ENCODE measurements around the gene SLC25A26.
"Not testable (repeated sequence)": the region's sequence is repeated elsewhere in the genome, so short reads cannot be mapped to it uniquely, and the experiment has no call there.

SLC25A26 gene

DNA sequence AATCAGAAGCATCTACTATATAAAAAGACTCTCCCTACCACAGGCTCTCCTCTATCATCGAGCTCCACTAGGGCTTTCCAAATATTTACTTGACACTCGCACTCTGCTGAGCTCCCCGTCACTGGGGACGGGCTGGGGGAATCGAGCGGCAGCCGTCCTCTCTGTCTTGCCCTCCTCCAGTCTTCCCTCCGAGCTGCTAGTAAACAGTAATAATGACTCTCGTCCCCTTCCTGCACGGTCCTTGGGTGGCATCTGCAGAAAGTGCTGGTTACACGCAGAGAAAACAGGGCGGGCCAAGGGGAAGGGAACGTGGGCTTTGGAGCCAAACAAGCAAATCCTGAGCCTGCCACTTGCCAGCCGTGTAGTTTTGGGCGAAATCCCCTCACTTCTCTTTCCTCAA is 183.4 kb downstream of the SLC25A26 start:
- H3K27ac ChIP-seq, result no peak overlapping the region
- no peak for DNase-seq (ENCODE audit: low read depth, low spot score)

DNA sequence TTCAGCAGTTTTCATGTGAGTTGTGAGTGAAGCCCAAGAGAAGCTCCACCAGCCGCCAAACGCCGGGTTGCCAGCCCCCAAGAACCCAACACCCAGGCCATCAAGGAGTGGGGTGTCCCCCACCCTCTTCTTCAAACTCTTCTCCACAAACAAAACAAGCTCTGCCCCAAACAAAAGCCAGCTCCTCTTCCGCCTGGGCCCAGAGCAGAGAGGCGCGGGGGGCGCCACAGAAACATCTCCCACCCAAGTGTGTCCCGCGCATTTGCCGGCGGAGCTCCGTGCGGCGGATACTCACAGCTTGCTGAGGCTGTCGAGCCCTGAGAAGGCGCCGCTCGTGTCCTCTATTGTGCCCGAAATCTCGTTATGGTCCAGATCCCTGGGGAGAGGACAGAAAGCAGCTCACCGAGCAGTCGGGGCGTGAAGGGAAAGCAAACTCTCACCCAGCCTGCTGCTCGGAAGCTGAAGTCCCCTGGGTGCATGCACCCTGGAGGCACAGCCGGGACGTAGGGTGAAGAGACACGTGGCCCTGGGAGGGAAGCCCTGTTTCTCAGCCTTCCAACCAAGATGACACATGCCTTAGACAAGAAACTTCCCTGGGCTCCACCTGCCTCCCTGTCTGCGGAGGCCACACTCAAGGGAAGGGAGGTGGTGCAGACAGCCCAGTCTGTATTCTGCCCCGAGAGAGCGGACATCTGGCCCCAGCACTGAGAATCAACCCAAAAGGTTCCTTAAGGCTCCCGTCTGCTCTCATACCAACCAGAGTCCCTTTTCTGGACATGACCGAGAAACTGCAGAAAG is 184.3 kb downstream of the SLC25A26 start:
- DNase-seq (ENCODE audit: low read depth, low spot score), result no peak
- no peak overlapping the region for H3K27ac ChIP-seq

DNA sequence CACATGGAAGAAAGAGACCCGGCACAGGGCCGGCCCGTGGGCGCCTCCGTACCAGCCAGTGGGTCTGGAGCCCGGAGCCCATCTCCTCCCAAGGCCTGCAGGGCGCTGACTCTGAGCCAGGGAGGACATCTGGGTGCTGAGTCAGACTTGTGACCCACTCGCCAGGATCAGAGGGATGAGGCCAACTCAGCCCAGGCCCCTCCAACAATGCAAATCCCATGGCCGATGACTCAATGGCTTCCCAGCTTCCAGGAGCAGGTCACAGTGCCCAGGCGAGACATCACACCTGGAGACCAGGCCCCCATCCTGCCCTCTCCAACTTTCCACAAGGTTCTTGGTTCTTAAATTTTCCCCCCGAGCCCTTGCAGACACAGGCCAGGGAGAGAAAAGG is 184.9 kb downstream of the SLC25A26 start:
- H3K27ac ChIP-seq, result no peak overlapping the region
- no peak for DNase-seq (ENCODE audit: low read depth, low spot score)

GRCh38 chr3:66406163-66406562 is 185.4 kb downstream of the SLC25A26 start:
- H3K27ac ChIP-seq, result no peak overlapping the region
- DNase-seq (ENCODE audit: low read depth, low spot score), result no peak

GRCh38 chr3:66406831-66407610 is 186.2 kb downstream of the SLC25A26 start:
- no peak overlapping the region for H3K27ac ChIP-seq
- no peak for DNase-seq (ENCODE audit: low read depth, low spot score)

DNA sequence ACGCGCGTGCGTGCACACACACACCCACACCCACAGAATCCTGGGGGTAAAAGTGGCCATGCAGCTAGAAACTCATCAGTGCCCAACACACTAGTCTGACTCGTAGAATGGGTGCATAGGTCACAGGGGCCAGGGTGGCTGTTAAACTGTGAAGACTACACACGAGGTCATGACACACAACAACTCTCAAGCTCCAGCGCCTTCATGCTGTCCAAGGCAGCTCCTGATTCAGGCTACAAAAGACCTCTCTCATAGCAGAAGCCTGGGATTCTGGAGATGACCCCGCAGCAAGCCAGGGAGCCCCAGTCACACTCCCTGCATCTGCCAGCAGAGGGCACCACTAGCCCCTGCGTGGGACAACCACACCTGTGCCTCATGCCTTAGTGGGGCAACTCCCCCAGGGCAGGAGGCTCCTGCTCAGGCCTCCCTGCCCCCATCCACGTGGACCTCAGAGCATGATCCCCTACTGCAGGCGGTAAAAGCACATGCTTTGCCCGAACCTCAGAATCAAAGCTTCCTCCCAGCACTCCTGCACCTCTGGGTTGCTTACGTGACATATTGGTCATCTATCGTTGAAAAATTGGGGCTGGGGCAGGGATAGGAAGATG is 186.9 kb downstream of the SLC25A26 start:
- no peak overlapping the region for H3K27ac ChIP-seq
- DNase-seq (ENCODE audit: low read depth, low spot score), result no peak

DNA sequence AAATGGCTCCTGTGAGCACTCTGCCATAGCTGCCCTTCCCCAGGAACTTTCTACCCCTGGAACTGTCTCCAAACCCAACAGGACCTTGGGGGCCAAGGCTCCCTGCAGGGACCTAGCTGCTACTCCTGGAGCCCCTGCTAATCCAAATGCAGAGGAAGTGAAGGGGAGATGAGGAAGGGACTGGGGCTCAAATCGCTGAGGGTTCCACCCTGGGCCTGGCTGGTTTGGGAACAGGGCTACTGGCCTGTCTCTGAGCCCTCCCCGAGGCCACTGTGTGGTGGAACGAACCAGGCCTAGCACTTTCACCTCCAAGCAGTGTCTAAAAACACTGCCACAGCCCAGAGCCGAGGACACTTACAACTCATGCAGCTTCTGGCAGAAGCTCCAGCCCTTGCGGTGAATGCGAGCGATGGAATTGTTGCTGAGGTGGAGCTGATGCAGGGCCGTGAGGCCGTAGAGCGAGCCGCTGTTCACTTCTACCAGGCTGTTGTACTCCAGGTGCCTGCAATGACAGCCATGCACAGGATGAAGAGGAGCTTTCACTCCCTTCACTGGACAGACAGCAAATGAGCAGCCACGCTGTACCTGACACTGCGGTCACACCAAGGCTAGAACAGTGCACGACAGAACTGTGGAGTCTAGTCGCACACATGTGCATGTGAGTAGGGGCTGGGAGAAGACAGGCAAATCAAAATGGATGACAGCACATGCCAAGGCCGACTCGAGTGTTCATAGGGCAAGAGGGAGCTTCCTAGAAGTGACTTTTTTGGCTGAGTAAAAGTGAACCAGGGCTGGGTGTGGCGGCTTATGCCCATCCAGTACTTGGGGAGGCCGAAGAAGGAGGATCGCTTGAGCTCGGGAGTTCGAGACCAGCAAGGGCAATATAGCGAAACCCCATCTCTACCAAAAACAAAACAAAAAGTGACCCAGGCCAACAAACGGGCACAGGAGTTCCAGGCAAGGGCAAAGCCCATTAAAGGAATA is 189.3 kb downstream of the SLC25A26 start:
- no peak overlapping the region for H3K27ac ChIP-seq
- no peak for DNase-seq (ENCODE audit: low read depth, low spot score)

GRCh38 chr3:66410976-66411375 is 190.2 kb downstream of the SLC25A26 start:
- DNase-seq (ENCODE audit: low read depth, low spot score), result no peak
- no peak overlapping the region for H3K27ac ChIP-seq

- DNase-seq (ENCODE audit: low read depth, low spot score), result no peak
- no peak overlapping the region for H3K27ac ChIP-seq
Measured at GRCh38 chr3:66411474-66411873, 190.7 kb downstream of the SLC25A26 start.

- H3K27ac ChIP-seq, result no peak overlapping the region
- no peak for DNase-seq (ENCODE audit: low read depth, low spot score)
Measured at GRCh38 chr3:66411961-66412887, 191.4 kb downstream of the SLC25A26 start.

GRCh38 chr3:66413151-66413751 is 192.4 kb downstream of the SLC25A26 start:
- no peak overlapping the region for H3K27ac ChIP-seq
- no peak for DNase-seq (ENCODE audit: low read depth, low spot score)

GRCh38 chr3:66414846-66415245 is 194.0 kb downstream of the SLC25A26 start:
- DNase-seq (ENCODE audit: low read depth, low spot score), result no peak
- H3K27ac ChIP-seq, result no peak overlapping the region

GRCh38 chr3:66415867-66416428 is 195.1 kb downstream of the SLC25A26 start:
- no peak overlapping the region for H3K27ac ChIP-seq
- DNase-seq (ENCODE audit: low read depth, low spot score), result no peak

DNA sequence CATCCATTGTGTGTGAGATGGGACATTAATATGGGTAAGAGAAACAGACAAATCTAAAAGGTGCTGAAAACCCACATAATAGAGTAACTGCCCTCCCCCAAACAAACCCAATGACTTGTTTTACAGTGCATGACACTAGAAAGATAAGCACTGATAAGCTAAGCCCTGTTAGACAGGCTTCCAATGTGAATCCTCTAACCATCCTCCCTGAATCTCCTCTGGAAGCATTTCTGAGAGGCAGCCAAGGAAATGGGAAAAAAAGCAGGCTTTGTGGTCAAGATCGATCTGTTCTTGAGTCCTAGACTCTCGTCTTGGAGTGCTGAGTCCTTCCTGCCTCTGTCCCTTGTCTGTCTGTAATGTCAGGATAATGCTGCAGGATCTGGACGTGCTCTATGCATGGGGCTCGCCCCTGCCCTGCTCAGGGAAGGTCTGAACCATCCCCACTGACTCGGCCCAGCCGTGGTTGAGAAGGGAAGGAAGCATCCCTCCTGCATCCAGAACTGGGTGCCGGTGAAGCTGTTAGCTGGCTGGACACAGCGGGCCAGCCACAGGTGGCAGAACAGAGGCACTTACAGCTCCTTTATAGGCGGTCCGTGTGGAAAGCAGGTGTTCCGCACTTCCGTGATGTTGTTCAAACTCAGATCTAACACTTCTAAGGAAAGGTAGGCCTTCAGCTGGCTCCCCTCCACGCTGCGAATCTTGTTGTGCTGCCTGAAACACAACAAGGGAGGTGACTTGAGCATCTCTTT is 195.9 kb downstream of the SLC25A26 start:
- no peak overlapping the region for H3K27ac ChIP-seq
- DNase-seq (ENCODE audit: low read depth, low spot score), result no peak

GRCh38 chr3:66418475-66418931 is 197.7 kb downstream of the SLC25A26 start:
- H3K27ac ChIP-seq, result no peak overlapping the region
- DNase-seq (ENCODE audit: low read depth, low spot score), result no peak

DNA sequence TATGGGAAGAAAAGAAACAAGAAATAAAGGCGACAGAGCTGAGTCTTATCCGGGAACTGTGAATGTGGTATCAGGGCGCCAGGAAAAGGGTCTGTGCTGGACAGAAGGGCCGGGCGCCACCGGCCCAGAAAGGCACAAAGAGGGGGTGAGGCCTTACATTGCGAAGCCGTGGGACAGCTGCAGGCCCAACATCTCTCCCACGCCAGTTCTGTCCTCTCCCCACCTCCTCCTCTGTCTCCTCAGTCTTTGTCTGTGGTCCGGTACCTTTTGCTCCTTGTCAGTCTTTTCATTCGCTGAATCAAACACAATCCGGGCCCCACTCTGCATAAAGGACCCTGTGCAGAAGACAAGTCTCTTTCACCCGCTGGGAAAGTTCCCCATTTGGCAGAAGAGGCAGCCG is 198.2 kb downstream of the SLC25A26 start:
- no peak for DNase-seq (ENCODE audit: low read depth, low spot score)
- H3K27ac ChIP-seq, result no peak overlapping the region

GRCh38 chr3:66421144-66421543 is 200.3 kb downstream of the SLC25A26 start:
- not testable (repeated sequence) for DNase-seq (ENCODE audit: low read depth, low spot score); H3K27ac ChIP-seq

All from epithelial cell of prostate (primary cell).